Osteocyte (in vitro differentiated cells): ENCODE measurements around the gene DSE. TPM values are rescaled to one million over a fixed set of nuclear protein-coding genes. Genes with fewer than 3 reads are reported as not detected.
A peak's percentile ranks its signal among the peaks of the same experiment; 100 is the strongest.

Experiments used
- DNase-seq: peaks from one replicate; pipeline ENCODE4 v3.0.0; 2021; ENCODE audit warnings: mixed read lengths; ENCODE audit not compliant: unreplicated experiment; ENCODE audit errors: extremely low spot score
- H3K27ac Mint-ChIP-seq: one replicate; pipeline ENCODE4 v1.8.0; 2021; ENCODE audit warnings: mild to moderate bottlenecking, mixed read lengths; ENCODE audit not compliant: unreplicated experiment
- H3K27me3 Mint-ChIP-seq: one replicate; pipeline ENCODE4 v1.8.0; 2021; ENCODE audit warnings: mixed read lengths; ENCODE audit not compliant: unreplicated experiment
- H3K36me3 Mint-ChIP-seq: one replicate; pipeline ENCODE4 v1.8.0; 2021; ENCODE audit warnings: mixed read lengths; ENCODE audit not compliant: unreplicated experiment
- H3K4me1 Mint-ChIP-seq: one replicate; pipeline ENCODE4 v1.8.0; 2021; ENCODE audit warnings: mixed read lengths; ENCODE audit not compliant: unreplicated experiment
- H3K4me3 Mint-ChIP-seq: one replicate; pipeline ENCODE4 v1.8.0; 2021; ENCODE audit warnings: mild to moderate bottlenecking, moderate library complexity, mixed read lengths; ENCODE audit not compliant: unreplicated experiment
- H3K9me3 Mint-ChIP-seq: one replicate; pipeline ENCODE4 v1.8.0; 2021; ENCODE audit warnings: mixed read lengths; ENCODE audit not compliant: unreplicated experiment
- CTCF ChIP-seq: fragments of 200-600 bp; sonication (generic); IDR thresholded peaks from 2 replicates; pipeline ENCODE4 v1.5.0; 2021; ENCODE audit warnings: antibody characterized with exemption, mild to moderate bottlenecking, moderate library complexity
- total RNA-seq: library from RNA; stranded (reverse); gene quantifications from 2 replicates; pipeline ENCODE4 v1.2.1, GENCODE V29; 2021

Gene DSE
- total RNA-seq, 1 donor from 2014 or later, result 67.1 TPM

- no peak overlapping the region for H3K27ac Mint-ChIP-seq
- H3K27me3 Mint-ChIP-seq, result no peaks in the 10 kb centered on the region
- no peak for TF ChIP-seq CTCF
- peaks cover 20% of the 10 kb centered on the region for H3K4me1 Mint-ChIP-seq
- no peaks in the 10 kb centered on the region for H3K9me3 Mint-ChIP-seq
- H3K4me3 Mint-ChIP-seq, result no peak overlapping the region
- peaks cover 2% of the 10 kb centered on the region for H3K36me3 Mint-ChIP-seq
- no peak for DNase-seq
These were observed 8.5 kb upstream of the DSE start for GRCh38 chr6:116362276-116362675.

DNA sequence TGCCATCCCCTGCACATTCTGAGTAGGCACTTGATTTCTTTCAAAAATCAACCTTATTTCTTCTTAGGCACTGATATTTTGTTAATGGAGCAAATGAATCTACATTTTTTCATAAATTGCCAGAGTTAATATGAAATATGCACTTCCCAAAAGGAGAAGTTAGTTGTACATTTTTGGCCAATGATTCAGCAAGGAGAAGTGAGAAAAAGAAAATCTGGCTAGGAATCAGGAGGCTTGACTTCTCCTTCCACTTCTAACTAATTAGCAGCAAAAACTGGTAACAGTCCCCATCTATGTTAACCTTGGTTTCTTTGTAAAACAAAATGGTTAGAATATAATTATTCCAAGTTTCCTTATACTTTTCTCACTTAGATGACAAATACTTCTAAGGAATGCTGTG is 7.0 kb upstream of the DSE start:
- Mint-ChIP-seq H3K27me3 (no peaks in the 10 kb centered on the region), H3K9me3 (no peaks in the 10 kb centered on the region), H3K36me3 (peaks cover 2% of the 10 kb centered on the region), H3K4me3 (no peak overlapping the region), H3K27ac (peak overlapping the region; percentile 59), H3K4me1 (peaks cover 19% of the 10 kb centered on the region)
- no peak for TF ChIP-seq CTCF
- DNase-seq, result no peak

DNA sequence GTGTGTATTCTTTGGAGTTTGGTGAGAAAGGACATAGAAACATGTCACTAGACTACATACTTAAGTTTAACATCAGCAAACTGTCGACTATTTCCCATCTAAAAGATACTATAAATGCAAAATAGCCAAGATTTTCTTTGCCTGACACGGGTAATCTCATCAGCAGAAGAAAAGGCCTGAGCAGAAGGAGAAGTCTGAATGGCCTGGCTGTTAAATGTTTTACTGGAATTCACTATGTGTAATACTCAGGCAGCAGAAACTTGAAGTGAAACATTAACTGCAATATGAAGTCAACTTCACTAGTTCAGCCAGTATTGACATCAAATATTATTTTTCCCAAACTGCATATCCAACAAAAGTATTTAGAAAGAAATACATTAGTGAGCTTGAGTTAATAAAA is 6.4 kb upstream of the DSE start:
- H3K36me3 Mint-ChIP-seq, result peaks cover 2% of the 10 kb centered on the region
- peaks cover 20% of the 10 kb centered on the region for H3K4me1 Mint-ChIP-seq
- H3K27me3 Mint-ChIP-seq, result no peaks in the 10 kb centered on the region
- no peak for TF ChIP-seq CTCF
- no peak for DNase-seq
- H3K4me3 Mint-ChIP-seq, result no peak overlapping the region
- H3K9me3 Mint-ChIP-seq, result no peaks in the 10 kb centered on the region
- peak overlapping the region; percentile 59 for H3K27ac Mint-ChIP-seq

DNA sequence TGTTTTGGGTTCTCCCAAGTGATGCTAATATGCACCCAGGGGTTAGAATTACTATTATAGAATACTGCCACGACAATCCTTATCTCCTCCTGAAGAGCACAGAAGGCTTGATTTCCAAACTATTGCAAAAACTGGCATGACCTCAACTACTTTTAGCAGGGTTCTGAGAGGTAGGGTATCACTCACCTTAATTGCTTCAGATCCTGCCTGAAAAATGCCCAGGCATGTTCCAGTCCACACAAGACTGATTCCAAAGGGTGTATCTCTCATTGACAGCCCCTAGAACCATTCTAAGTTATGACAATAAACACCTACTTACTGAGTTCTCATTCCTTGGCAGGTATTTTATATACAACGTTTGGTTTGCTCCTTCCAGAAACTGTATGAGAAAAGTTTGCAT is 5.0 kb upstream of the DSE start:
- no peak for DNase-seq
- Mint-ChIP-seq H3K27me3 (no peaks in the 10 kb centered on the region), H3K9me3 (no peaks in the 10 kb centered on the region), H3K4me1 (peaks cover 30% of the 10 kb centered on the region), H3K36me3 (no peaks in the 10 kb centered on the region), H3K27ac (no peak overlapping the region), H3K4me3 (no peak overlapping the region)
- TF ChIP-seq CTCF, result no peak

DNA sequence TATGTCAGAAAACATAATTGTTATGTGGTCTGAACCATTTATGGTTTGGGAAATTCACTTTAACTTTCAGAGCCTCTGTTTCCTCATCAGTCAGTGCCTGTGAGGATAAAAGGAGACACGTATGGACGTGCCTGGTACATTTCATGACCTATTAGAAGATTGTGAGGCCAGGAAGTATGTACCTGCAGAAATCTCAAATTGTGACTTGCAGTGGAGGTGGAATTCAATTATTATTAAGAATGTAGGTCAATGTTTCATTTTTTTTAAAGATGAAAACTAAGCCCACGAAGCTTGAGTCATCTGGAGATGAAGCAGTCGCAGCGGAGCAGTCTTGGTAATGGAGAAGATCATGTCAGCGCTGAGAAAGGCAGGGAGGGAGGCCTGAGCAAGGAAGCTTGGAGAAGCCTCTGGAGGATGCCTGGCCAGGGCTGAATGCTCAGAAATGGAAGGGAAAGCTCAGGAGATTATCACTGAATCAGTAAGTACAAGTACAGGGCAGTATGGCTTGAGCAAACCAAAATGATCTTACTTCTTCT is 3.9 kb upstream of the DSE start:
- no peak for DNase-seq
- Mint-ChIP-seq H3K36me3 (no peaks in the 10 kb centered on the region), H3K4me3 (no peak overlapping the region), H3K4me1 (peaks cover 32% of the 10 kb centered on the region), H3K27me3 (no peaks in the 10 kb centered on the region), H3K9me3 (no peaks in the 10 kb centered on the region), H3K27ac (no peak overlapping the region)
- TF ChIP-seq CTCF, result no peak
